Thyroid gland (tissue), 4 donors: ENCODE results near the gene SORL1.

Experiments
- POLR2A ChIP-seq, 2 donors: fragments of 450-650 bp; IDR thresholded peaks; one replicate each; pipeline ENCODE4 v1.6.1; 2017; ENCODE audit warnings: antibody characterized with exemption in 2 of 2, mild to moderate bottlenecking in 2 of 2, moderate library complexity in 1 of 2
- TF ChIP-seq, protein P1 (sequence below), 6 experiments: fragments of 200-600 bp in 3 of 6; fragments of 450-650 bp in 3 of 6; sonication (generic) in 3 of 6; IDR thresholded peaks; one replicate each; pipeline ENCODE4 v1.5.1; 2016 to 2019; ENCODE audit warnings: antibody characterized with exemption in 6 of 6, mild to moderate bottlenecking in 2 of 6, inconsistent platforms in 1 of 6, moderate library complexity in 1 of 6

DNA sequence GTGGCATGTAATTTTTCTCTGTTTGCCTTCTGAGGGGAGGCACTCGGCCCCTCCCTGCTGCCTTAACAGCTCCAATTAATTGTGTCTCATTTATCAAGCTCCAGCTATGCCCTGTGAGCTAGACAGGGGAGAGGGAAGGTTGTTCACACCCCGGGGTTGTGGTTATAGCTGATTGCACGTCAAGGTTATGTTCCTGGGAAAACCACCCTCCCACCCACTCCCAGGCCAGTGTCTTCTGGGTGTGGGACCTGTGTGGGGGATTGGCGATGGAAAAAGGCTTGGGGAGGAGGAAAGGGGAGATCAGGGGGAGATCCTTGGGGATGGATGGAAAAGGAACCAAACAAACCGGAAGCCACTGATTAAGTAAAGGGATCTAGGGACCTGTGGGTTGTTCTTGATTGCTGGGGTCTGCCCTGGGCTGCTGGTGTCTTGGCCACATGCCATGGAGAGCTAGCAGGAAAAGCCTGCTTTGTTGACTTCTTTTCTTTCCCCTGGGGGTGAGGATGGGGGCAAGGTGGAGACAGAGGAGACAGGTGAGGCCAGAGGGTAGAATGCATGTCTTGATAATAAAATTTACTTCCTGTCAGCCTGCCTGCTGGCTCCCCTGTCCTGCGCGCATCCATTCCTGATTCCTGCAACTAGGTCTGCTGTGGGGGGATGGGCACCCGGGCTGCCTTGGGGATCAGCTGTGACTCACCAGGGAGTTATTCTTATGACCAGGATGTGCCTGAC, 14.1 kb downstream of the SORL1 start:
- TF ChIP-seq, protein P1, sequence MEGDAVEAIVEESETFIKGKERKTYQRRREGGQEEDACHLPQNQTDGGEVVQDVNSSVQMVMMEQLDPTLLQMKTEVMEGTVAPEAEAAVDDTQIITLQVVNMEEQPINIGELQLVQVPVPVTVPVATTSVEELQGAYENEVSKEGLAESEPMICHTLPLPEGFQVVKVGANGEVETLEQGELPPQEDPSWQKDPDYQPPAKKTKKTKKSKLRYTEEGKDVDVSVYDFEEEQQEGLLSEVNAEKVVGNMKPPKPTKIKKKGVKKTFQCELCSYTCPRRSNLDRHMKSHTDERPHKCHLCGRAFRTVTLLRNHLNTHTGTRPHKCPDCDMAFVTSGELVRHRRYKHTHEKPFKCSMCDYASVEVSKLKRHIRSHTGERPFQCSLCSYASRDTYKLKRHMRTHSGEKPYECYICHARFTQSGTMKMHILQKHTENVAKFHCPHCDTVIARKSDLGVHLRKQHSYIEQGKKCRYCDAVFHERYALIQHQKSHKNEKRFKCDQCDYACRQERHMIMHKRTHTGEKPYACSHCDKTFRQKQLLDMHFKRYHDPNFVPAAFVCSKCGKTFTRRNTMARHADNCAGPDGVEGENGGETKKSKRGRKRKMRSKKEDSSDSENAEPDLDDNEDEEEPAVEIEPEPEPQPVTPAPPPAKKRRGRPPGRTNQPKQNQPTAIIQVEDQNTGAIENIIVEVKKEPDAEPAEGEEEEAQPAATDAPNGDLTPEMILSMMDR (IDR thresholded peaks at IDR 0.05), result no peak
- no peak for TF ChIP-seq POLR2A (IDR thresholded peaks at IDR 0.05)
